Measurements from ENCODE around the gene NUCKS1.

Gene NUCKS1

GRCh38 chr1:205774198-205775014 lies 24.4 kb upstream of the NUCKS1 start:
- Histone ChIP-seq H3K27ac (ENCODE audit: low read depth, low read length) (peak overlapping the region; percentile 21; the same call in 1 of the 2 replicates), H3K27me3 (ENCODE audit: low read length) (no peaks in the 10 kb centered on the region), H3K36me3 (ENCODE audit: low read length) (no peaks in the 10 kb centered on the region), H3K9ac (ENCODE audit: low read length) (peak overlapping the region; percentile 71), H2AFZ (ENCODE audit: low read depth, low read length, severe bottlenecking) (peak overlapping the region; percentile 68), H3K9me2 (replicated peaks; ENCODE audit: insufficient read depth, low read length) (no peaks in the 10 kb centered on the region), H3K4me2 (ENCODE audit: low read depth, low read length, poor library complexity, severe bottlenecking) (peak overlapping the region; percentile 68), H3K79me2 (ENCODE audit: insufficient read depth, low read length) (no peaks in the 10 kb centered on the region), H3F3A (ENCODE audit: insufficient read depth) (no peaks in the 10 kb centered on the region), H3K4me3 (ENCODE audit: insufficient read depth, low read length, poor library complexity, severe bottlenecking) (peak overlapping the region; percentile 82), H3K9me3 (ENCODE audit: insufficient read depth, low read length) (no peaks in the 10 kb centered on the region), H4K20me1 (ENCODE audit: low read depth, low read length) (no peaks in the 10 kb centered on the region)
- no peak for TF ChIP-seq EZH2phosphoT487 (conservative IDR thresholded peaks at IDR 0.05; ENCODE audit: low read length)
- TF ChIP-seq CTCF (IDR thresholded peaks at IDR 0.05; ENCODE audit: insufficient read depth, low read length, poor library complexity, severe bottlenecking), result no peak

- Histone ChIP-seq H2AFZ (ENCODE audit: low read depth, low read length, severe bottlenecking) (no peak overlapping the region), H3K36me3 (ENCODE audit: low read length) (no peaks in the 10 kb centered on the region), H3F3A (ENCODE audit: insufficient read depth) (no peaks in the 10 kb centered on the region), H3K4me3 (ENCODE audit: insufficient read depth, low read length, poor library complexity, severe bottlenecking) (no peak overlapping the region), H3K9me3 (ENCODE audit: insufficient read depth, low read length) (no peaks in the 10 kb centered on the region), H3K27me3 (ENCODE audit: low read length) (no peaks in the 10 kb centered on the region), H4K20me1 (ENCODE audit: low read depth, low read length) (no peaks in the 10 kb centered on the region), H3K9me2 (replicated peaks; ENCODE audit: insufficient read depth, low read length) (no peaks in the 10 kb centered on the region), H3K9ac (ENCODE audit: low read length) (no peak overlapping the region), H3K27ac (ENCODE audit: low read depth, low read length) (no peak overlapping the region), H3K4me2 (ENCODE audit: low read depth, low read length, poor library complexity, severe bottlenecking) (no peak overlapping the region), H3K79me2 (ENCODE audit: insufficient read depth, low read length) (no peaks in the 10 kb centered on the region)
- no peak for TF ChIP-seq EZH2phosphoT487 (conservative IDR thresholded peaks at IDR 0.05; ENCODE audit: low read length)
- no peak for TF ChIP-seq CTCF (IDR thresholded peaks at IDR 0.05; ENCODE audit: insufficient read depth, low read length, poor library complexity, severe bottlenecking)
Observed at GRCh38 chr1:205772607-205773032, 22.6 kb upstream of the NUCKS1 start.

GRCh38 chr1:205770618-205771017 lies 20.6 kb upstream of the NUCKS1 start:
- H3K27me3 ChIP-seq (ENCODE audit: low read length), result no peaks in the 10 kb centered on the region
- H3K4me2 ChIP-seq (ENCODE audit: low read depth, low read length, poor library complexity, severe bottlenecking), result no peak overlapping the region
- no peaks in the 10 kb centered on the region for H3F3A ChIP-seq (ENCODE audit: insufficient read depth)
- no peaks in the 10 kb centered on the region for H3K79me2 ChIP-seq (ENCODE audit: insufficient read depth, low read length)
- H2AFZ ChIP-seq (ENCODE audit: low read depth, low read length, severe bottlenecking), result no peak overlapping the region
- H3K27ac ChIP-seq (ENCODE audit: low read depth, low read length), result no peak overlapping the region
- no peak overlapping the region for H3K9ac ChIP-seq (ENCODE audit: low read length)
- no peaks in the 10 kb centered on the region for H3K36me3 ChIP-seq (ENCODE audit: low read length)
- TF ChIP-seq EZH2phosphoT487 (conservative IDR thresholded peaks at IDR 0.05; ENCODE audit: low read length), result no peak
- no peak for TF ChIP-seq CTCF (IDR thresholded peaks at IDR 0.05; ENCODE audit: insufficient read depth, low read length, poor library complexity, severe bottlenecking)
- H3K9me3 ChIP-seq (ENCODE audit: insufficient read depth, low read length), result no peaks in the 10 kb centered on the region
- H3K4me3 ChIP-seq (ENCODE audit: insufficient read depth, low read length, poor library complexity, severe bottlenecking), result no peak overlapping the region
- no peaks in the 10 kb centered on the region for H4K20me1 ChIP-seq (ENCODE audit: low read depth, low read length)
- no peaks in the 10 kb centered on the region for H3K9me2 ChIP-seq (replicated peaks; ENCODE audit: insufficient read depth, low read length)
